HEK293T (cell line): Measurements from ENCODE around the gene JAG1.

Source experiments
- ARNT ChIP-seq: fragments of 450-650 bp; IDR thresholded peaks from 2 replicates; pipeline ENCODE4 v1.6.1; 2017; ENCODE audit warnings: mild to moderate bottlenecking
- BHLHE40 ChIP-seq: fragments of 450-650 bp; IDR thresholded peaks from 2 replicates; pipeline ENCODE4 v1.6.1; 2016; ENCODE audit warnings: mild to moderate bottlenecking, moderate library complexity, borderline replicate concordance
- CTBP1 ChIP-seq: fragments of 450-650 bp; IDR thresholded peaks from 2 replicates; pipeline ENCODE4 v1.6.1; 2016; ENCODE audit warnings: borderline replicate concordance
- ELF4 ChIP-seq: fragments of 450-650 bp; IDR thresholded peaks from 2 replicates; pipeline ENCODE4 v1.6.1; 2017; ENCODE audit warnings: antibody characterized with exemption
- FOXK2 ChIP-seq: fragments of 450-650 bp; IDR thresholded peaks from 2 replicates; pipeline ENCODE4 v1.6.1; 2016; ENCODE audit warnings: mild to moderate bottlenecking
- FOXM1 ChIP-seq: fragments of 450-650 bp; IDR thresholded peaks from 2 replicates; pipeline ENCODE4 v1.6.1; 2017; ENCODE audit warnings: mild to moderate bottlenecking, borderline replicate concordance
- L3MBTL2 ChIP-seq: fragments of 450-650 bp; conservative IDR thresholded peaks from 2 replicates; pipeline ENCODE4 v1.6.1; 2016; ENCODE audit warnings: mild to moderate bottlenecking
- LEF1 ChIP-seq: fragments of 450-650 bp; IDR thresholded peaks from 2 replicates; pipeline ENCODE4 v1.6.1; 2017; ENCODE audit warnings: mild to moderate bottlenecking, borderline replicate concordance
- SP1 ChIP-seq: fragments of 450-650 bp; IDR thresholded peaks from 2 replicates; pipeline ENCODE4 v1.6.1; 2017
- SUZ12 ChIP-seq: fragments of 450-650 bp; IDR thresholded peaks from 2 replicates; pipeline ENCODE4 v1.6.1; 2016; ENCODE audit warnings: mild to moderate bottlenecking
- TARDBP ChIP-seq: fragments of 450-650 bp; IDR thresholded peaks from 2 replicates; pipeline ENCODE4 v1.6.1; 2016
- TF ChIP-seq, protein P1 (sequence below): fragments of 450-650 bp; IDR thresholded peaks from 2 replicates; pipeline ENCODE4 v1.6.1; 2016

GRCh38 chr20:10611357-10611756 lies 62.4 kb downstream of the JAG1 start:
- TF ChIP-seq CTBP1 (no peak), SUZ12 (no peak), TARDBP (no peak), ARNT (no peak), BHLHE40 (no peak), L3MBTL2 (no peak), FOXM1 (no peak), SP1 (no peak), ELF4 (no peak), FOXK2 (no peak), LEF1 (no peak)
- TF ChIP-seq, protein P1, sequence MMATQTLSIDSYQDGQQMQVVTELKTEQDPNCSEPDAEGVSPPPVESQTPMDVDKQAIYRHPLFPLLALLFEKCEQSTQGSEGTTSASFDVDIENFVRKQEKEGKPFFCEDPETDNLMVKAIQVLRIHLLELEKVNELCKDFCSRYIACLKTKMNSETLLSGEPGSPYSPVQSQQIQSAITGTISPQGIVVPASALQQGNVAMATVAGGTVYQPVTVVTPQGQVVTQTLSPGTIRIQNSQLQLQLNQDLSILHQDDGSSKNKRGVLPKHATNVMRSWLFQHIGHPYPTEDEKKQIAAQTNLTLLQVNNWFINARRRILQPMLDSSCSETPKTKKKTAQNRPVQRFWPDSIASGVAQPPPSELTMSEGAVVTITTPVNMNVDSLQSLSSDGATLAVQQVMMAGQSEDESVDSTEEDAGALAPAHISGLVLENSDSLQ: no peak
